Thoracic aorta (tissue), 2 donors: ENCODE data around the gene ASTN2. TPM values are rescaled to one million over a fixed set of nuclear protein-coding genes. Genes with fewer than 3 reads are reported as not detected.

ENCODE experiments used
- ATAC-seq: fragments of 150-250 bp; one replicate; pipeline ENCODE4 v1.8.0; 2017; ENCODE audit warnings: low read depth; ENCODE audit not compliant: insufficient number of reproducible peaks, low FRiP score
- DNase-seq: peaks from one replicate; pipeline ENCODE4 v3.0.0-alpha.2; 2020; ENCODE audit warnings: low spot score
- H3K27ac ChIP-seq, 2 donors: fragments of 200-600 bp; sonication (generic); 1 replicate in 1 of 2; 2 replicates in 1 of 2; pipeline ENCODE4 v1.5.1; 2016; ENCODE audit warnings: mild to moderate bottlenecking in 2 of 2, moderate library complexity in 2 of 2
- H3K27me3 ChIP-seq: fragments of 200-600 bp; sonication (generic); replicated peaks from 2 replicates; pipeline ENCODE4 v1.6.0; 2016; ENCODE audit warnings: mild to moderate bottlenecking; ENCODE audit not compliant: insufficient read depth
- H3K36me3 ChIP-seq: fragments of 200-600 bp; sonication (generic); one replicate; pipeline ENCODE4 v1.5.1; 2016
- H3K4me1 ChIP-seq, 2 donors: fragments of 200-600 bp; sonication (generic); 1 replicate in 1 of 2; 2 replicates in 1 of 2; pipeline versions ENCODE4 v1.5.1 to v1.6.0; 2016; ENCODE audit warnings: low read depth in 2 of 2, mild to moderate bottlenecking in 1 of 2; ENCODE audit not compliant: control insufficient read depth in 1 of 2
- H3K4me3 ChIP-seq: fragments of 200-600 bp; sonication (generic); 2 replicates; pipeline ENCODE4 v1.5.1; 2016; ENCODE audit warnings: mild to moderate bottlenecking
- H3K9me3 ChIP-seq: fragments of 200-600 bp; sonication (generic); 2 replicates; pipeline ENCODE4 v1.5.1; 2016
- CTCF ChIP-seq: fragments of 200-600 bp; sonication (generic); IDR thresholded peaks from one replicate; pipeline ENCODE4 v1.5.1; 2019; ENCODE audit warnings: antibody characterized with exemption
- total RNA-seq, 2 donors: library from RNA; depleted of rRNA; stranded (reverse); fragments of >200 nt; gene quantifications; one replicate each; pipeline versions ENCODE4 v1.1.0 to v1.2.3, GENCODE V29; 2016

Gene ASTN2
- total RNA-seq, 2 donors from 2014 or later, result 6.8 to 7.1 TPM

DNA sequence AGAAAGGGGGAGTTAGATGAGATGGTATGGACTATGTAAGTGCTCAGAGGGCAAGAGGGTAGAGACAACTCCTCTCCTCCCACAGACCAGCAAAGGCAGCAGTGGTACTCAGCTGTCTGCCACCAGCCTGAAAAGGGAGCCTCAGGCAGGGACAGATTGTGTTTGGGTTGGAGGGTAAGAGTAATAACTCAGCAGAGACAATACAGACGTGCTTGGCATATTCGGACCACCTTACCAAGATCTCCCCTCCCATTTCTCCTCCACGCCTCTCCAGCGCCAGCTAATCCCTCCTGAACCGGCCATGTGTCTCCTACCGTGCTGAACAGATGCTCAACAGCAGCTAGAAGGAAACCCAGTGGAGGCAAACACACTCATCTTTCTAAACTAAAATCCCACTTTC, 180.8 kb downstream of the ASTN2 start:
- no peaks in the 10 kb centered on the region for H3K27me3 ChIP-seq
- no peak overlapping the region for H3K27ac ChIP-seq
- no peak for TF ChIP-seq CTCF
- H3K4me1 ChIP-seq, result no peaks in the 10 kb centered on the region
- ATAC-seq, result no peak
- no peak for DNase-seq
- H3K9me3 ChIP-seq, result no peaks in the 10 kb centered on the region
- H3K4me3 ChIP-seq, result no peak overlapping the region
- no peaks in the 10 kb centered on the region for H3K36me3 ChIP-seq

DNA sequence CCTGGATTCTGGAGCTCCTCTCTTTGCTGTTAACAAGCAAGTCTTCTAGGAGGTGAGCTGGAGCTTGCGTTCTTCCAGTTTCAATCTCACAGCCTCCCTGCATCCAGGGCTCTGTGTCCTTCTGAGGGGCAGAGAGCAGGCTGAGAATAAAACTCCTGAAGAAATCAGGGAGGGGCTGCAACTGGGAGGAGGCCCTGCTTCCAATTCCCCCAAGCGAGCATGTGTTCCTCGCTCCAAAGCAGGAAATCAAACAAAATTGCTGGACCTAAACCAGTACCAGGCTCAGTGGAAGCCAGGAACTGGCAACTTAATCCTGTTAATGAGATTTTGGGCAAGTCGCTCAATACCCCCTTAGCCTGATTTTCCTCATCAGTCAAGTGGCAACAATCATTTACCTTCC, 181.8 kb downstream of the ASTN2 start:
- Histone ChIP-seq H3K4me3 (no peak overlapping the region), H3K36me3 (no peaks in the 10 kb centered on the region), H3K4me1 (no peaks in the 10 kb centered on the region), H3K27ac (no peak overlapping the region), H3K9me3 (no peaks in the 10 kb centered on the region), H3K27me3 (no peaks in the 10 kb centered on the region)
- DNase-seq, result no peak
- no peak for ATAC-seq
- TF ChIP-seq CTCF, result no peak

- Histone ChIP-seq H3K27ac (no peak overlapping the region), H3K36me3 (no peaks in the 10 kb centered on the region), H3K9me3 (no peaks in the 10 kb centered on the region), H3K4me1 (no peaks in the 10 kb centered on the region), H3K4me3 (no peak overlapping the region), H3K27me3 (no peaks in the 10 kb centered on the region)
- no peak for TF ChIP-seq CTCF
- no peak for ATAC-seq
- DNase-seq, result no peak
Measured at GRCh38 chr9:117232281-117232680, 182.6 kb downstream of the ASTN2 start.

DNA sequence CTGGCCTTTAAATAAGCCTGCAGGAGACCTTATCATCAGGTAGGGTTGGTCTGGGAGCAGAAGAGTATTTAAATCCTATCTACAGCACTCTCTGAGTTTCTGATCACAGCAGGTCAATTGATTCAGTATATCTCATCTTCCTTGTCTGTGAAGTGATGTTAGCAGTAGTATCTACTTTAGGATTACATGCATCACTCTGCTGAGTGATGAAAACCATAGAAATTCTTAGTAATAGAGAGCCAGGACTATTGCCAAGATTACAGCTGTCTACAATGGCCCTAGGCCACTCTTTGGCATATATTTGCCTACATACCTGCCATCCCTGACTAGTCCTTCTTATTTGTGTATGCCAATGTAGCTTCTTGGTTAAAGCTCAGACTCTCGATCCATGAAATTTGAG, 183.8 kb downstream of the ASTN2 start:
- H3K9me3 ChIP-seq, result no peaks in the 10 kb centered on the region
- H3K4me3 ChIP-seq, result no peak overlapping the region
- no peak for ATAC-seq
- no peaks in the 10 kb centered on the region for H3K27me3 ChIP-seq
- no peaks in the 10 kb centered on the region for H3K36me3 ChIP-seq
- no peak for DNase-seq
- no peak for TF ChIP-seq CTCF
- no peaks in the 10 kb centered on the region for H3K4me1 ChIP-seq
- H3K27ac ChIP-seq, result no peak overlapping the region

DNA sequence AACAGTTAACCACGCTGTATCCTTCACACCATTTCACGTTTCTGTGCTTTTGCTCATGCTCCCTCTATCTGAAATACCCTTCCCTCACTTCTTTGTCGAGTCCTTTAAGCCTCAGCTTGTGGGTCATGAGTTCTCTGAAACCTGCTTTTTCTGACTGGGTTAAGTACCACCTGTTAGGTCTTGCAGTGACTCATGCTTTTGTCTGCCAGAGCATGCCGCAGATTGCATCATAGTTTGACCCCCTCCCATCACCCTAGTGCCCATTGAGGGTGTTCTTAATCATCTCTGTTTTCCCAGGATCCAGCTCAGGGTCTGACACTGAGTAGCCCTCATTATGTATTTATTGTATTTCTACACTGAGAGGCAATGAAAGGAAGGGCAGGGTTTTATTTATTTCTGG, 190.2 kb downstream of the ASTN2 start:
- H3K27ac ChIP-seq, result no peak overlapping the region
- ATAC-seq, result no peak
- no peaks in the 10 kb centered on the region for H3K36me3 ChIP-seq
- no peak overlapping the region for H3K4me3 ChIP-seq
- DNase-seq, result no peak
- TF ChIP-seq CTCF, result no peak
- H3K27me3 ChIP-seq, result no peaks in the 10 kb centered on the region
- H3K4me1 ChIP-seq, result no peaks in the 10 kb centered on the region
- no peaks in the 10 kb centered on the region for H3K9me3 ChIP-seq
